ENCODE results near the gene CORO2B. TPM values are rescaled to one million over a fixed set of nuclear protein-coding genes. Genes with fewer than 3 reads are reported as not detected.

The CORO2B gene
- total and polyA plus RNA-seq, 2 of the 13 experiments (the other 11 are each of a cell fraction or from before 2014, with no cell fraction given) = 0.35 to 0.63 TPM

- TF ChIP-seq AGO1 (IDR thresholded peaks at IDR 0.05; ENCODE audit: low read depth, low read length, poor library complexity, severe bottlenecking) (no peak), ZMAT5 (CRISPR knock-in tag; IDR thresholded peaks at IDR 0.05; ENCODE audit: borderline replicate concordance, low read depth) (no peak), ZMYM2 (CRISPR knock-in tag; IDR thresholded peaks at IDR 0.05) (no peak), MAFF (IDR thresholded peaks at IDR 0.05; ENCODE audit: low read depth, low read length) (no peak), ZNF180 (CRISPR knock-in tag; IDR thresholded peaks at IDR 0.05; ENCODE audit: borderline replicate concordance, low read depth) (no peak), AKNA (CRISPR knock-in tag; IDR thresholded peaks at IDR 0.05; ENCODE audit: borderline replicate concordance) (no peak), TRIM22 (IDR thresholded peaks at IDR 0.05) (no peak), ZNF468 (CRISPR knock-in tag; IDR thresholded peaks at IDR 0.05) (no peak), ZNF550 (CRISPR knock-in tag; IDR thresholded peaks at IDR 0.05; ENCODE audit: borderline replicate concordance) (no peak), TFE3 (CRISPR knock-in tag; IDR thresholded peaks at IDR 0.05) (no peak)
Observed at GRCh38 chr15:68599153-68599545, 20.4 kb downstream of the CORO2B start (continued).

All from HepG2 (cell line).